GM13976 (cell line): ENCODE data around the gene CACNG6.

Source experiments
- DNase-seq: peaks from one replicate; pipeline ENCODE4 v3.0.0; 2012; ENCODE audit warnings: low spot score
- in situ Hi-C: fragments of 300-500 bp; cut with MboI; formaldehyde crosslinking; loops from one replicate; pipeline ENCODE4 v1.12.0; 2022; ENCODE audit warnings: low sequenced_read_pairs, mixed read lengths, inconsistent platforms; ENCODE audit not compliant: unreplicated experiment
- TF ChIP-seq, protein P1 (sequence below): IDR thresholded peaks from 2 replicates; pipeline ENCODE4 v1.5.1; 2012; ENCODE audit warnings: borderline replicate concordance, mild to moderate bottlenecking; ENCODE audit not compliant: insufficient read depth; ENCODE audit errors: extremely low read depth, missing control alignments, control extremely low read depth

Gene CACNG6, protein sequence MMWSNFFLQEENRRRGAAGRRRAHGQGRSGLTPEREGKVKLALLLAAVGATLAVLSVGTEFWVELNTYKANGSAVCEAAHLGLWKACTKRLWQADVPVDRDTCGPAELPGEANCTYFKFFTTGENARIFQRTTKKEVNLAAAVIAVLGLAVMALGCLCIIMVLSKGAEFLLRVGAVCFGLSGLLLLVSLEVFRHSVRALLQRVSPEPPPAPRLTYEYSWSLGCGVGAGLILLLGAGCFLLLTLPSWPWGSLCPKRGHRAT

DNA sequence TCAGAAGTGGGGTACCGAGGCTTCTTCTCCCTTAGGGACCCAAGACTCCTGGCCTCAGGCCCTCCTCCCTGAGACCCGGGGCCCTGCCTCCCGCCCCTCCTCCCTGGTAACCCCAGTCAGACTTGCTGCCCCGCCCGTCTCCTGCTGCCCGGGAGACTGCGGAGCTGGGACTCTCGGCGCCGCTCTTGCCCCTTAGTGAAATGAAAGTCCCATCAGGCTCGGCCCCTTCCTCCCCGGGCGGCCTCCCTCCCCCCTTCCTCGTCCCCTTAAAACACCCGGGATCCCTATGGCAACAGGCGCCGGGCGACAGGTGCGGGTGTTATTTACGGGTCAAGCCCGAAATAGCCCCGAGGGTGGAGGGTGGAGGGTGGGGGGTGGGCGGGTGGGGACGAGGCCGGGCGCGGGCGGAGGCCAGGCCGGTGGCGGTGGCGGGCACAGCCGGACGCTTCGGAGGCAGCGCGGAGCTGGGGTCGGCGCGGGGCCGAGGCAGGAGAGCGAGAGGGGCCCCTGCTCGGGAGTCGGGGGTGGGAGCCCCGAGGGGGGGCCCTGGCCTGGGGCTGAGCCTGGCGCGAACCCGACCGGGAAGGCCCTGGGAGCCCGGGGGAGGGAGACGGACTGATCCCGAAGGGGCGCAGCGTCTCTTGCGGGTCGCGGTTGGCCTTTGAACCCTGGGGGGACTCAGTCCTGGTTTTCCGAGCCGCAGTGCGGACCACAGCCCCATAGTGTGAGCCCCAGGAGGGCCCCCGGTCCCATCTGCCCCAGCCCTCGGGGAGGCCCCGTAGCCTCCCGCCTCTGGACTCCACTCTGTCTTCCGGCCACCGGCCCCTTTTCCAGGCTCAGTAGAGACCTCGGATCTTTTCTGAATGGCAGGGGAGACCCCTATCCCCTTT lies at the start of gene CACNG6:
TSS of gene CACNG6 (plus strand) at position 414 of the 890 bp plus-strand sequence. CDS start 1,241 bp downstream, outside the sequence.
- peak; percentile 59 for DNase-seq
- TF ChIP-seq, protein P1, sequence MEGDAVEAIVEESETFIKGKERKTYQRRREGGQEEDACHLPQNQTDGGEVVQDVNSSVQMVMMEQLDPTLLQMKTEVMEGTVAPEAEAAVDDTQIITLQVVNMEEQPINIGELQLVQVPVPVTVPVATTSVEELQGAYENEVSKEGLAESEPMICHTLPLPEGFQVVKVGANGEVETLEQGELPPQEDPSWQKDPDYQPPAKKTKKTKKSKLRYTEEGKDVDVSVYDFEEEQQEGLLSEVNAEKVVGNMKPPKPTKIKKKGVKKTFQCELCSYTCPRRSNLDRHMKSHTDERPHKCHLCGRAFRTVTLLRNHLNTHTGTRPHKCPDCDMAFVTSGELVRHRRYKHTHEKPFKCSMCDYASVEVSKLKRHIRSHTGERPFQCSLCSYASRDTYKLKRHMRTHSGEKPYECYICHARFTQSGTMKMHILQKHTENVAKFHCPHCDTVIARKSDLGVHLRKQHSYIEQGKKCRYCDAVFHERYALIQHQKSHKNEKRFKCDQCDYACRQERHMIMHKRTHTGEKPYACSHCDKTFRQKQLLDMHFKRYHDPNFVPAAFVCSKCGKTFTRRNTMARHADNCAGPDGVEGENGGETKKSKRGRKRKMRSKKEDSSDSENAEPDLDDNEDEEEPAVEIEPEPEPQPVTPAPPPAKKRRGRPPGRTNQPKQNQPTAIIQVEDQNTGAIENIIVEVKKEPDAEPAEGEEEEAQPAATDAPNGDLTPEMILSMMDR, result no peak
- in situ Hi-C loops, result no loop called here

DNA sequence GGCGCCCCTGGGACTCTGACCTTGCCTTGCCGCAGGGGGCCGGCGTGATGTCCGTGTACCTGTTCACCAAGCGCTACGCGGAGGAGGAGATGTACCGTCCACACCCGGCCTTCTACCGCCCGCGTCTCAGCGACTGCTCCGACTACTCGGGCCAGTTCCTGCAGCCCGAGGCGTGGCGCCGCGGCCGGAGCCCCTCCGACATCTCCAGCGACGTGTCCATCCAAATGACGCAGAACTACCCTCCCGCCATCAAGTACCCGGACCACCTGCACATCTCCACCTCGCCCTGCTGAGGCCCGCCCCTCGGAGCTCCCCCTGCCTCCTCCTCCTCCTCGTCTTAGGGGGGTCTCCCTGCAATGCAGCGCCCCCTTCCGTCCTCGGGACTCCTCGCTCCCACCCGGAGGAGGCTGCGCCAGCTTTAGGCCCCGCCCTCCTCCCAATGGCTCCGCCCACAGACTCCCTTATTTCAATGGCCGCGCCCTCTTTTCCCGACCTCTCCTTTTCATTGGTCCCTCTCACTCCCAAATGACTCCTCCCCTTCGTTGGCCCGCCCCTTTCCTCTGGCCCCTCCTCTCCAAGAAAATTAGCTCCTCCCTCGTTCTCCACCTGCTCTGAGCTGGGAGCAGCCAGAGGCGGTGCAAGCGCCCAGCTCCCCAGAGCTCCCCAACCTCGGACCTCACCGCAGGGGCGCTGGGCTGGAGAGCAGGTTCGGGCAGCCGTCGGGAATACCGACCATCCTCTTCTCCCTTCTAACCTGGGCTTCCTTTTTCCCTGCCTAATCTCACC lies 49.2 kb upstream of the CACNG6 start:
- DNase-seq, result no peak
- in situ Hi-C loops, result no loop called here
- TF ChIP-seq, protein P1, result no peak

DNA sequence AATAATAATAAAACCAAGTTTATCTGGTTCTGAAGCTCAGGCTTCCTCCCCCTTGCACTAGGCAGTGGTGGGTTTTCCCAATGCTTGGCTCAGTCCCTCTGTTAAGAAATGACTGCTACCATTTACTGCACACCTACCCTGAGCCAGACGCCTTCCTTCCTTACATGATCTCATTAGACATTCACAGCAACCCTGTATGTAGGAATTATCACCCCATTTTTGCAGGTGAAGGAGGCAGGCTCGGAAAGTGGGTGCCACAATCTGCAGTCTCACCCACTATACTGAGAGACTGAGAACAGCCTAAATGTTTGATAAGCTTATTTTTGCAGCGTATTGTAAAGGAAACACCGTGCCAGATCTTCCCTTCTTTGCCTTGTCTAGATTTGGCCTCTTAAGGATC lies 47.0 kb upstream of the CACNG6 start:
- in situ Hi-C loops, result no loop called here
- TF ChIP-seq, protein P1, result no peak
- no peak for DNase-seq

DNA sequence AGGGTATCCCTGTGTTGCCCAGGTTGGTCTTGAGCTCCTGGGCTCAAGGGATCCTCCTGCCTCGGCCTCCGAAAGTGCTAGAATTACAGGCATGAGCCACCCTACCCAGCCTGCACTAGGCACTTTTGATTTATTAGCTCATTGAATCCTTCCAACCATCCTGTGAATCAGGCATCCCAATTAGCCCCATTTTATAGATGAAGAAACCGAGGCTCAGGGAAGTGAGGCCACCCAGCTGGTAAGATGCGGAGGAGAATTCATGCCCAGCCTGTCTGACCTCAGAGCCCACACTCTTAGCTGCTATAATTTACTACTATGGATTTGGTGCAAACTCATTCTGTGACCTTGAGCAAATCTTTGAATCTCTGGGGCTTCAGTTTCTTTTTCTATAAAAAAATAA lies 46.5 kb upstream of the CACNG6 start:
- in situ Hi-C loops, result no loop called here
- DNase-seq, result no peak
- TF ChIP-seq, protein P1, result no peak

DNA sequence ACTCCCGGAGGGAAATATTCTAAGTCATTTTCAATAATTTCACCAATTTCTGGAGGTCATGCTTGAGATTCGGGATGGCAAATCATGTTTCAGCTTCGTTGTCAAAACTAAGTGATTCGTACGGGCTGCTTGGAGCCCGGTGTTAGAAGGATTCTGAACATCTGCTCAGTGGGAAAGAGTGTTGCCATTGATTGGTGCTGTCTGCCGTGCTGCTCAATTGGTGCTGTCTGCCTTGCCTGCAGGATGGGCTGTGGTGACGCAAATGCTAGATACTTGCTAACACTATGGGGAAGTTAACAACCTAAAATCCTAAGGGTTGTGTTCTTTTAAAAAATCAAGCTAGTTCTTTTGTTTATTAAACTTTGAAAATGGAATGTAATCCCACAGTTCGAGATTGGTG lies 46.0 kb upstream of the CACNG6 start:
- DNase-seq, result no peak
- TF ChIP-seq, protein P1, result no peak
- in situ Hi-C loops, result no loop called here

DNA sequence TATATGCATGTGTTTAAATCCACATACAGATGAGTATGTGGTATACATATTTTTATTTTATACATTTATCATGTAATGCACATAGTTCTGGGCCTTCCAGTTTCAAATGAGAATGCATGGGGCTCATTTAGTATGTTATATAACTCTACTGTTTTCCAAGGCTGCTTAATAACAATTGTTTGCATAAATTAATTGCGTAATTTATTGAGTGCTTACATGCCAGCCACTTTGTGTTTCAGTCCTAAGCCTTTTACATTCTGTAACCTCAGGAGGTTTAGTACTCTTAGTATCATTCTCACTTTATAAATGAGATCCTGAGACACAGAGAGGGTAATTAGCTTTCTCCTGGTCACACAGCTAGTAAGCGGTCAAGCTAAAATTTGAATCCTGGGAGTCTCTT lies 45.4 kb upstream of the CACNG6 start:
- TF ChIP-seq, protein P1, result no peak
- no peak for DNase-seq
- in situ Hi-C loops, result no loop called here
